Measurements from ENCODE around the gene NR3C1. TPM values are rescaled to one million over a fixed set of nuclear protein-coding genes. Genes with fewer than 3 reads are reported as not detected.
A peak's percentile ranks its signal among the peaks of the same experiment; 100 is the strongest.

Gene NR3C1
- total and polyA plus RNA-seq, 8 donors, result 6.5 to 42.2 (median 27.1) TPM

- Histone ChIP-seq H3K27ac (no peak overlapping the region), H3K4me1 (no peaks in the 10 kb centered on the region), H3K27me3 (no peaks in the 10 kb centered on the region), H3K9me3 (no peaks in the 10 kb centered on the region), H3K36me3 (no peaks in the 10 kb centered on the region), H3K4me3 (no peak overlapping the region)
- no peak for DNase-seq
- no peak for TF ChIP-seq CTCF (IDR thresholded peaks at IDR 0.05)
- intact Hi-C loops (cut with DNase I), result no loop called here
- no peak for FAIRE-seq
- ATAC-seq, result no peak
- 98% methylated on average over 2 of the region's 2 CpGs for WGBS, 2 donors
These were observed 137.5 kb downstream of the NR3C1 start for GRCh38 chr5:143265995-143266394.

GRCh38 chr5:143263272-143263810 is 140.1 kb downstream of the NR3C1 start:
- no peak for ATAC-seq
- Histone ChIP-seq H3K36me3 (no peaks in the 10 kb centered on the region), H3K27me3 (no peaks in the 10 kb centered on the region), H3K27ac (no peak overlapping the region), H3K9me3 (no peaks in the 10 kb centered on the region), H3K4me3 (no peak overlapping the region), H3K4me1 (no peaks in the 10 kb centered on the region)
- intact Hi-C loops (cut with DNase I), result no loop called here
- WGBS, 2 donors, result 65 to 75% methylated on average over 4 of the region's 4 CpGs
- no peak for DNase-seq
- no peak for FAIRE-seq
- TF ChIP-seq CTCF (IDR thresholded peaks at IDR 0.05), result no peak

DNA sequence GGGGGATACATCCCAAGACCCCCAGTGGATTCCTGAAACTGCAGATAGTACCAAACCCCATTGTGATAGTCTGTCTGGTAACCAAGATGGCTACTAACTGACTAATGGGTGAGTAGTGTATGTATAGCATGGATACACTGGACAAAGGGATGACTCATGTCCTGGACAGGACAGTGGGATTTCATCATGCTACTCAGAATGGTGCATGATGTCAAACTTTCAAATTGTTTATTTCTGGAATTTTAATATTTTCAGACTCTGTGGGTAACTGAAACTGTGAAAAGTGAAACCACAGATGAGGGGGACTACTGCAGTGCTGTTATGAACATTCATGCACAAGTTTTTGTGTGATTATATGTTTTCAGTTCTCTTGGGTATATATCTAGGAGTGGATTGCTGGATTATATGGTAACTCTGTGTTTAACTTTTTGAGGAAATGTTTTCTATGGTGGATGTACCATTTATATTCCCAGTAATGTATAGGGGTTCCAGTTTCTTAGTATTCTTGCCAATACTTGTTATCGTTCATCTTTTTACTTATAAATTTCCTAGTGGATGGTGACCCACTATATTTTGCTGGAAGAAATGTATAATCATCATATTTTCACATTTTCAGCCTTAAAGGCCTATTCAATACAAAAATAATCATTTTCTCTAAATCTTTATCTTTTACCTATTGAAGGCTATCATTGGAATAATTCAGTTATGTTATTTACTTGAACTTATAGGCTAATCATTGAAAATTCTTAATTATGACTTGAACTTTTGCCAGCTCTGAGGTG is 140.9 kb downstream of the NR3C1 start:
- DNase-seq (no peak), ATAC-seq (peak in 1 of 4 donors; percentile 71), FAIRE-seq (no peak)
- Histone ChIP-seq H3K9me3 (no peaks in the 10 kb centered on the region), H3K36me3 (no peaks in the 10 kb centered on the region), H3K4me1 (no peaks in the 10 kb centered on the region), H3K27ac (no peak overlapping the region), H3K4me3 (no peak overlapping the region), H3K27me3 (no peaks in the 10 kb centered on the region)
- intact Hi-C loops (cut with DNase I), result no loop called here
- 90 to 98% methylated on average over 1 of the region's 1 CpG for WGBS, 2 donors
- TF ChIP-seq CTCF (IDR thresholded peaks at IDR 0.05), result no peak

- Histone ChIP-seq H3K9me3 (no peaks in the 10 kb centered on the region), H3K4me1 (no peaks in the 10 kb centered on the region), H3K36me3 (no peaks in the 10 kb centered on the region), H3K27ac (no peak overlapping the region), H3K27me3 (no peaks in the 10 kb centered on the region), H3K4me3 (no peak overlapping the region)
- intact Hi-C loops (cut with DNase I), result no loop called here
- ATAC-seq, result peak in 1 of 4 donors; percentile 32
- FAIRE-seq, result no peak
- WGBS, 2 donors, result 91 to 96% methylated on average over 7 of the region's 7 CpGs
- DNase-seq, result no peak
- no peak for TF ChIP-seq CTCF (IDR thresholded peaks at IDR 0.05)
These were observed 141.6 kb downstream of the NR3C1 start for GRCh38 chr5:143261748-143262392.

DNA sequence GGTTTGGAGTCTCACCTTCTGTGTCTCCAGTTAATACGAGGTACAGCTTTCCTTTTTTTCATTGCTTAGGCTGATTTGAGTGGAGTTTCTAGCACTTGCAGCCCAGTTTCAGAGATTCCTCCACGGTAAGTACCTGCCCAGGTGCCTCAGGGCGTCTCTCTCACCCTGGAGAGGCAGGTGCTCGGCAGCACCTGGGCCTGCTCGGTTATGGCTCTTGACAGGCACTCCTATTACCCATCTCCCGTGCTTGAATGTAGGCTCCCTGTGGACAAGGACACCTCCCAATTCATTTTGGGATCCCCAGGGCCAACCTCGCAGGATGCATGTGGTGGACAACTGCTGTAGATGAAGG is 144.3 kb downstream of the NR3C1 start:
- intact Hi-C loops (cut with DNase I), result no loop called here
- FAIRE-seq, result no peak

More for the DNA sequence above, 144.3 kb downstream of the NR3C1 start:
- Histone ChIP-seq H3K27ac (no peak overlapping the region), H3K36me3 (no peaks in the 10 kb centered on the region), H3K9me3 (no peaks in the 10 kb centered on the region), H3K27me3 (no peaks in the 10 kb centered on the region), H3K4me1 (no peaks in the 10 kb centered on the region), H3K4me3 (no peak overlapping the region)
- no peak for ATAC-seq
- no peak for TF ChIP-seq CTCF (IDR thresholded peaks at IDR 0.05)
- DNase-seq, result no peak
- WGBS, 2 donors, result 87 to 99% methylated on average over 7 of the region's 7 CpGs
